ENCODE data around the gene RNF115.
"Not testable (repeated sequence)": the region's sequence is repeated elsewhere in the genome, so short reads cannot be mapped to it uniquely, and the experiment has no call there.

DNA sequence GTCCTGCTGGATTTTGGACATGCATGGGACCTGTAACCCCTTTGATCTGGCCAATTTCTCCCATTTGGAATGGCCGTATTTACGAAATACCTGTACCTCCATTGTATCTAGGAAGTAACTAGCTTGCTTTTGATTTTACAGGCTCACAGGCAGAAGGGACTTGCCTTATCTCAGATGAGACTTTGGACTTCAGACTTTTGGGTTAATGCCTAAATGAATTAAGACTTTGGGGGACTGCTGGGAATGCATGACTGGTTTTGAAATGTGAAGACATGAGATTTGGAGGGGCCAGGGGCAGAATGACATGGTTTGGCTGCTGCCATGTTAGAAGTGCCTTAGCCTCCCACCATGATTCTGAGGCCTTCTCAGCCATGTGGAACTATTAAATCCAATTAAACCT is 61.9 kb downstream of the RNF115 start:
- TF ChIP-seq, protein P1, sequence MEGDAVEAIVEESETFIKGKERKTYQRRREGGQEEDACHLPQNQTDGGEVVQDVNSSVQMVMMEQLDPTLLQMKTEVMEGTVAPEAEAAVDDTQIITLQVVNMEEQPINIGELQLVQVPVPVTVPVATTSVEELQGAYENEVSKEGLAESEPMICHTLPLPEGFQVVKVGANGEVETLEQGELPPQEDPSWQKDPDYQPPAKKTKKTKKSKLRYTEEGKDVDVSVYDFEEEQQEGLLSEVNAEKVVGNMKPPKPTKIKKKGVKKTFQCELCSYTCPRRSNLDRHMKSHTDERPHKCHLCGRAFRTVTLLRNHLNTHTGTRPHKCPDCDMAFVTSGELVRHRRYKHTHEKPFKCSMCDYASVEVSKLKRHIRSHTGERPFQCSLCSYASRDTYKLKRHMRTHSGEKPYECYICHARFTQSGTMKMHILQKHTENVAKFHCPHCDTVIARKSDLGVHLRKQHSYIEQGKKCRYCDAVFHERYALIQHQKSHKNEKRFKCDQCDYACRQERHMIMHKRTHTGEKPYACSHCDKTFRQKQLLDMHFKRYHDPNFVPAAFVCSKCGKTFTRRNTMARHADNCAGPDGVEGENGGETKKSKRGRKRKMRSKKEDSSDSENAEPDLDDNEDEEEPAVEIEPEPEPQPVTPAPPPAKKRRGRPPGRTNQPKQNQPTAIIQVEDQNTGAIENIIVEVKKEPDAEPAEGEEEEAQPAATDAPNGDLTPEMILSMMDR (IDR thresholded peaks at IDR 0.05; ENCODE audit: borderline replicate concordance, extremely low read depth, low read length, poor library complexity, severe bottlenecking): not testable (repeated sequence)
- not testable (repeated sequence) for TF ChIP-seq EZH2 (IDR thresholded peaks at IDR 0.05; ENCODE audit: borderline replicate concordance, low read depth, low read length, severe bottlenecking)

All from DND-41 (cell line).